Subcutaneous abdominal adipose tissue (tissue), 5 donors: Measurements from ENCODE around the gene NUDT12.

ENCODE experiments used
- H3K27ac ChIP-seq: one replicate; pipeline ENCODE4 v1.7.0; 2013; ENCODE audit warnings: low read depth, mild to moderate bottlenecking, inconsistent platforms, low read length, moderate library complexity
- H3K27me3 ChIP-seq, 5 donors: one replicate each; pipeline ENCODE4 v1.7.0; 2013; ENCODE audit warnings: low read length in 5 of 5, inconsistent platforms in 1 of 5; ENCODE audit not compliant: control insufficient read depth in 5 of 5, insufficient read depth in 4 of 5
- H3K36me3 ChIP-seq, 5 donors: one replicate each; pipeline ENCODE4 v1.7.0; 2013; ENCODE audit warnings: low read length in 5 of 5; ENCODE audit not compliant: control insufficient read depth in 5 of 5, insufficient read depth in 5 of 5
- H3K4me1 ChIP-seq, 5 donors: one replicate each; pipeline ENCODE4 v1.7.0; 2013; ENCODE audit warnings: low read length in 5 of 5, mild to moderate bottlenecking in 3 of 5, moderate library complexity in 1 of 5; ENCODE audit not compliant: control insufficient read depth in 5 of 5, insufficient read depth in 5 of 5
- H3K4me3 ChIP-seq, 5 donors: one replicate each; pipeline ENCODE4 v1.7.0; 2013; ENCODE audit warnings: low read length in 5 of 5, low read depth in 1 of 5
- H3K9ac ChIP-seq, 5 donors: one replicate each; pipeline ENCODE4 v1.7.0; 2013; ENCODE audit warnings: low read length in 5 of 5, mild to moderate bottlenecking in 4 of 5, moderate library complexity in 3 of 5
- H3K9me3 ChIP-seq, 5 donors: one replicate each; pipeline ENCODE4 v1.7.0; 2013; ENCODE audit warnings: low read length in 5 of 5; ENCODE audit not compliant: control insufficient read depth in 5 of 5
- donor health status: healthy.
- donor health status: healthy.
- donor health status: healthy.
- donor health status: healthy.
- donor health status: healthy.

The NUDT12 gene

DNA sequence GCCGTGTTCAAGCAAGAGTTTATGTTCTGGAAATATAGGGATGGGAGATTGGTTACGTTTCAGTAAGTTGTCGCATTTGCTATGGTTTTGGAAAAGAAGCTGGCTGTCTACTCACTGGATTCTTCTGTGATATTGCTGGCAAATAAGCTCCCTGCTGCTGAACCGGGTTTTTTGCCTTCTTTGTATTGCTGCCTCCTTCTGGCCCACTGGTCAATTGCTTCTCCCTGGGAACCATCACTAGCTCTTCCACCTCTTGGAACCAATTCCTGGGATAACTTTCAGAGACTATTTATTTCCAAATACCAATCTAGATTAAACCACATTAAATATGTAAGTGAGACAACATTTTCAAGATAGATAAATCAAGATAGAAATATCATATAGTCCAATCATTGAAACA lies 43.0 kb downstream of the NUDT12 start:
- Histone ChIP-seq H3K27me3 (no peaks in the 10 kb centered on the region), H3K4me3 (no peak overlapping the region), H3K9me3 (no peaks in the 10 kb centered on the region), H3K9ac (no peak overlapping the region), H3K36me3 (no peaks in the 10 kb centered on the region), H3K4me1 (peaks cover 0 to 11% (median 0%) of the 10 kb centered on the region in 5 donors), H3K27ac (no peak overlapping the region)

DNA sequence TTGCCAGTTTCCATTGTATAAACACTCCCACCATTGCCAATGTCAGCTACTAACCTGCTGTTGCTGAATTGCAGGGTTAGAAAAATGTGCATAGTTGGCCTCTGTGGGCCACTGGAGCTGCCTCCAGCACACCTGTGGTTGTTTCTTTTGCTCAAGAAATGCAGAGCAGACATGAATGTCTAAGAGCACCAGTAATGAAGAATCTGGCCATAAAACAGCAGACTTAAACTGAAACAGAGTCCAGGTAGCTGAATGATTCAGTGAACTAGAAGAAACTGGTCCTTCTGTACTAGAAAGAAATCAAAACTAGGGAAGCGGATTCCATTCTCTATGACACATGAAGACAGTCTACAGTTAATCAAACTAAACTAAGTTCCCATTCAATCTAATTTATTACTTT lies 48.2 kb downstream of the NUDT12 start:
- H3K27ac ChIP-seq = no peak overlapping the region
- H3K9ac ChIP-seq = no peak overlapping the region
- no peaks in the 10 kb centered on the region for H3K27me3 ChIP-seq
- H3K9me3 ChIP-seq = no peaks in the 10 kb centered on the region
- H3K36me3 ChIP-seq = no peaks in the 10 kb centered on the region
- no peak overlapping the region for H3K4me3 ChIP-seq
- H3K4me1 ChIP-seq = peaks cover 0 to 4% (median 0%) of the 10 kb centered on the region in 5 donors

DNA sequence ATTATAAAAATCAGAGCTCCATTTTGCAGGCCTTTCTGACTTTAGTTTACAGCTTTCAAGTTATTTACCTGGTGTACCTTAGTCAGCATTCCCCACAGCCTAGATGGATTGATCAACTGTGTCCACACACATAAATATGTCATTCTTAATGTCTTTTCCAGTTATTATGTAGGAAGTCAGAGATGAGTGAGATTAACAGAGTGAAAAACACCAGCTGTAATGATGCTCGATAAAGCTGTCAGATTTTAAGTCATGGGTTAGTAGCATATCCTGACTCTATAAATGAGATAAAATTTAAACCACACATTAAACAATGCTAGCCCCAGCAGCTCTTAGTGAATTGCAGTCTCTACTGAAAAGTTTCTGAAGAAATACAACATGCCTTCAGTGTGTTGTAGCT lies 48.9 kb downstream of the NUDT12 start:
- H3K9me3 ChIP-seq = no peaks in the 10 kb centered on the region
- H3K27me3 ChIP-seq = peaks cover 0 to 2% (median 0%) of the 10 kb centered on the region in 5 donors
- no peak overlapping the region for H3K4me3 ChIP-seq
- H3K9ac ChIP-seq = no peak overlapping the region
- H3K36me3 ChIP-seq = no peaks in the 10 kb centered on the region
- no peak overlapping the region for H3K27ac ChIP-seq
- peaks cover 0 to 4% (median 0%) of the 10 kb centered on the region in 5 donors for H3K4me1 ChIP-seq

DNA sequence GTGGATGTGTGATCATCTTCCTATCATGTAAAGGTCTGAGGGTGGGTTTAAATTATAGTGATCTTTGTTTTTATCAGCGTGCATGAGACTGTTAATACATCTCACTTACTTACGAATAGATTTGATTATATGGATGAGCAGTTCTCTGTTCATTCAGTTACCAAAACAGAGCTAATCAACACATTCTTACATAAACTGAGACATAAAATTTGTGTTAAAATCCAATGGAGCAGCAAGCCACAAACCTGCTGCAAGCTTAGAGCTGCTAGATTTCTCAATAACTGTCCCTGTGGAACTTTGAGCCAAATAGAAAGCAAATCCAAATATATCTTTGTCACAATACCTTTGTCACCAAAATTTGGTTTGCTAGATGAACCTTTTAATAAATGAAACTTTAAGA lies 50.1 kb downstream of the NUDT12 start:
- Histone ChIP-seq H3K27ac (no peak overlapping the region), H3K9ac (no peak overlapping the region), H3K4me1 (peaks cover 0 to 4% (median 0%) of the 10 kb centered on the region in 5 donors), H3K9me3 (no peaks in the 10 kb centered on the region), H3K27me3 (peaks cover 0 to 2% (median 0%) of the 10 kb centered on the region in 5 donors), H3K4me3 (no peak overlapping the region), H3K36me3 (no peaks in the 10 kb centered on the region)

DNA sequence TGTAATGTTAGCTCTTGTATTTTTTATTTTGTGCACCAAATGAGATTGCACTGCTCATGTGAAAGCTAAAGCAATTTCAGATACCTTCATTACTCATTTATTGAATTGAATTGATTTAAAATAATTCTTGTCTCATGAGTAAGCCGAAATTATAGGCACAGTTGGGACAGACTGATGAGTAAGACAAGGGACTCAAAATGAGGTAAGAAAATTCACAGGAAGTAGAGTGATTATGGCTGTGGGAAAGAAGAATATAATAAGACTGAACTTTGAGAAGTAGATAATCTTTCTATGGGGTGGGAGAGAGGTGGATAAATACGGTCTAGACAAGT lies 51.1 kb downstream of the NUDT12 start:
- no peak overlapping the region for H3K27ac ChIP-seq
- peaks cover 0 to 2% (median 0%) of the 10 kb centered on the region in 5 donors for H3K27me3 ChIP-seq
- no peak overlapping the region for H3K4me3 ChIP-seq
- H3K9ac ChIP-seq = no peak overlapping the region
- no peaks in the 10 kb centered on the region for H3K36me3 ChIP-seq
- peaks cover 0 to 4% (median 0%) of the 10 kb centered on the region in 5 donors for H3K4me1 ChIP-seq
- peaks cover 0 to 3% (median 0%) of the 10 kb centered on the region in 5 donors for H3K9me3 ChIP-seq

DNA sequence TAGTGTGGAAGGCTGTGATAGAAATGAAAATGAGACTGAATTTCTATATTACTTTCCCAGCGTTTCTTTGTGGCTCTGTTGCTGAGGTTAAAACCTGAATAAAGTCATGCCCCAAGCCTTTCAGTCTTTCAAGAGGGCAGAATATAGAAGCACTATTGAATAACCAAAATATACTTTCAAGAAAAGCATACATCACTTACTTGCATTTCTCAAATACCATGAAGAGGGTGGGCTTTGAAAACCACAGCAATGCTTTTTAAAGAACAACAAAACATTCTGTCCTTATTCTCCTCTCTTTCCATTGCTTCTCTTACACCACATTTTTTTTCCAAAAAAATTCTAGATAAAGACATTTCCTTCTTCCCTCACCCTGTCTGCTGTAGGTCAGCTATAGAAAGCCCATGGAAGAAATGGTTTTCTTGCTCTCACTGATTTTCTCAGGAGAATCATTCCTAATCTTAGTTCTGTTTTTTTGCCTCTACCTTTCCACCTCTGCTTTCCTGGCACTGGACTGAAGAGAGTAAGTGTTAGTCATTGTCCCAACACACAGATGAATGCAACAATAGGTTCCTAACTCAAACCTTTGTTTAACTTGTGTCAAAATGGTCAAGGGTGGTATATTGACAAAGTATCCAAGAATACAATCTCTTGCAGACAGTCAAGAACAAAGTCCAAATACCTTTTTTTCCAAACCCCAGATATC lies 51.6 kb downstream of the NUDT12 start:
- Histone ChIP-seq H3K9ac (no peak overlapping the region), H3K27ac (no peak overlapping the region), H3K27me3 (peaks cover 0 to 2% (median 0%) of the 10 kb centered on the region in 5 donors), H3K36me3 (no peaks in the 10 kb centered on the region), H3K4me1 (peaks cover 0 to 4% (median 0%) of the 10 kb centered on the region in 5 donors), H3K4me3 (no peak overlapping the region), H3K9me3 (peaks cover 0 to 6% (median 0%) of the 10 kb centered on the region in 5 donors)

DNA sequence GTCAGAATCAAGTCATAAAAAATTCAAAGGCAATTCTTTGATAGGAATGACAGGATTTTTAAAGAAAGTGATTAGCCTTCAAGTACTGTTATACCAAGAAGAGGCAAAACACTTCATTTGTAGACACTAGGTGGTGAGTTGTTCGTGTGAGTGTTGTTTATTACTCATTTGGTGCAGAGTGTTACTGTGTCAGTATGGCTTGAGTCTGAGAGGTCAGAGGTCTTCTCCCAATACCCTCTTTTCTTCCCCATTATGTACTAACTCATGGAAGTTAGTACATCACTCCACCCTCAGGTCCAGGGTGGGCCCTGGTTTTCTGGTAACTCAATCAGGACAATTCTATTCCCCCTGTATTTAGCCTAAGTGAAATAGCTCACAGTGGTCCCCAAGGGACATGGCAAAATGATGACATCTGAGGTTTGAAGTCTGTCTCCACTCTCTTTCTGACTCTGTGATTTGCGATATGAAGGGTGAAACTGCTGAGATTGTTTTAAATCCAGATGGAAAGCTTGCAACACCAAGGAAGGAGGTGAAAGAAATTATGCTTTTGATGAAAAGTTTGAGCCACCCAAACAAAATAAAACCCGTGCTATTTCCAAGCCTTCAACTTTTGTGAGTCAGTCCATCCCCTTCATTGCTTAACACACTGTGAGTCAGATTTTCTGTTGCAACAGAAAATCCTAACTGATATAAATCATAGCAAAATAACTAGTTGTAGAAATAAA lies 56.8 kb downstream of the NUDT12 start:
- no peaks in the 10 kb centered on the region for H3K36me3 ChIP-seq

DNA sequence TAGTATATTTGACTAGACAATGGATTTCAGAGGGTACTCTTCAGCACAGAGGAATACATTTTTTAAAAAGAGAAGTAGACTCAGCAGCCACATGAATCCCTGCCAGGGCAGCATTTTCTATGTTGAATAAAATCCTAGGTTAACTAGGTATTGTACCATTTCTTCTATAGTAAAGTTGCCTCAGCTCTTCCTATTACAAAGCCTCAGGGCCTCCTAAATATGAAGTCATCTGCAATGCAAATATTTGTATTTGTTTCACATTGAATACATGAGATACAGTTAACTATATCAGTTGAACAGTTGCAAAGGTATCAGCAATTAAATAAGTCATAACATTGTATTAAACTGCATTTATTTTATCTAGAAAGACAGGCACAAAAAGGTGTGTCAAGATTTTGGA lies 59.5 kb downstream of the NUDT12 start:
- H3K4me1 ChIP-seq = peaks cover 0 to 7% (median 3%) of the 10 kb centered on the region in 5 donors
- H3K27me3 ChIP-seq = peaks cover 0 to 3% (median 0%) of the 10 kb centered on the region in 5 donors
- H3K27ac ChIP-seq = no peak overlapping the region
- peaks cover 0 to 6% (median 0%) of the 10 kb centered on the region in 5 donors for H3K9me3 ChIP-seq
- no peak overlapping the region for H3K9ac ChIP-seq
- no peaks in the 10 kb centered on the region for H3K36me3 ChIP-seq
- H3K4me3 ChIP-seq = no peak overlapping the region

More for the DNA sequence above, 56.8 kb downstream of the NUDT12 start:
- peaks cover 0 to 2% (median 0%) of the 10 kb centered on the region in 5 donors for H3K27me3 ChIP-seq
- no peak overlapping the region for H3K9ac ChIP-seq
- peak overlapping the region in 1 of 5 donors; percentile 7 for H3K4me3 ChIP-seq
- peaks cover 0 to 6% (median 0%) of the 10 kb centered on the region in 5 donors for H3K9me3 ChIP-seq
- peaks cover 0 to 4% (median 0%) of the 10 kb centered on the region in 5 donors for H3K4me1 ChIP-seq
- H3K27ac ChIP-seq = no peak overlapping the region

DNA sequence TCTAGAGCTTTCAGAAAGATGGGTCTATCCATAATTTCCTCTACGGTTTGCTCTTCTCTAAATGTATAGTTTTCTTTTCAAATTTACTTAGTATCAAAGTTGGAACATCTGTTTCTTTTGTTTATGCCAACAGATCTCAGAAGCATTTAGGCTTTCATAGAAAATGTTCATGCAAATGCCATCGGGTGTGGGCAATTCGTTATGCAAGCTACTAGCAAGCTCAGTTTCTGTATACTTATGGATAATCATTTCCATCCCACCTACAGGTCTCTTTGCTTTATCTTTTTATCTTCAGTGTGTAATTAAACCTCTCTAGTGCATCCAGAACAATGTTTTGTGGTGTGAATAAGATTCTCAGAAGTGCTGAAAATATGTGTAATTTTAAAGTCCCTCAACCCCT lies 59.9 kb downstream of the NUDT12 start:
- peaks cover 0 to 6% (median 0%) of the 10 kb centered on the region in 5 donors for H3K9me3 ChIP-seq
- H3K9ac ChIP-seq = no peak overlapping the region
- H3K4me1 ChIP-seq = peaks cover 0 to 8% (median 3%) of the 10 kb centered on the region in 5 donors
- H3K27me3 ChIP-seq = peaks cover 0 to 3% (median 0%) of the 10 kb centered on the region in 5 donors
- H3K4me3 ChIP-seq = no peak overlapping the region
- no peak overlapping the region for H3K27ac ChIP-seq
- H3K36me3 ChIP-seq = no peaks in the 10 kb centered on the region
